Ovary (tissue), 3 donors: ENCODE results near the gene DNMT3A.

Experiments
- POLR2A ChIP-seq: fragments of 450-650 bp; IDR thresholded peaks from one replicate; pipeline ENCODE4 v1.6.1; 2017; ENCODE audit warnings: antibody characterized with exemption, mild to moderate bottlenecking, moderate library complexity
- TF ChIP-seq, protein P1 (sequence below), 3 donors: fragments of 450-650 bp in 2 of 3; fragments of 200-600 bp in 1 of 3; IDR thresholded peaks; one replicate each; pipeline versions ENCODE4 v1.5.1 to v1.8.0; 2016 to 2022; ENCODE audit warnings: antibody characterized with exemption in 3 of 3, mild to moderate bottlenecking in 1 of 3
- donor health status: DM: no; HTN: no; CAD: no.

- TF ChIP-seq, protein P1, sequence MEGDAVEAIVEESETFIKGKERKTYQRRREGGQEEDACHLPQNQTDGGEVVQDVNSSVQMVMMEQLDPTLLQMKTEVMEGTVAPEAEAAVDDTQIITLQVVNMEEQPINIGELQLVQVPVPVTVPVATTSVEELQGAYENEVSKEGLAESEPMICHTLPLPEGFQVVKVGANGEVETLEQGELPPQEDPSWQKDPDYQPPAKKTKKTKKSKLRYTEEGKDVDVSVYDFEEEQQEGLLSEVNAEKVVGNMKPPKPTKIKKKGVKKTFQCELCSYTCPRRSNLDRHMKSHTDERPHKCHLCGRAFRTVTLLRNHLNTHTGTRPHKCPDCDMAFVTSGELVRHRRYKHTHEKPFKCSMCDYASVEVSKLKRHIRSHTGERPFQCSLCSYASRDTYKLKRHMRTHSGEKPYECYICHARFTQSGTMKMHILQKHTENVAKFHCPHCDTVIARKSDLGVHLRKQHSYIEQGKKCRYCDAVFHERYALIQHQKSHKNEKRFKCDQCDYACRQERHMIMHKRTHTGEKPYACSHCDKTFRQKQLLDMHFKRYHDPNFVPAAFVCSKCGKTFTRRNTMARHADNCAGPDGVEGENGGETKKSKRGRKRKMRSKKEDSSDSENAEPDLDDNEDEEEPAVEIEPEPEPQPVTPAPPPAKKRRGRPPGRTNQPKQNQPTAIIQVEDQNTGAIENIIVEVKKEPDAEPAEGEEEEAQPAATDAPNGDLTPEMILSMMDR (IDR thresholded peaks at IDR 0.05) = no peak
- no peak for TF ChIP-seq POLR2A
Measured at GRCh38 chr2:25222477-25223121, 119.1 kb downstream of the DNMT3A start.
